GOT3 (cell line): Measurements from ENCODE around the gene AOPEP.
"Not testable (repeated sequence)": the region's sequence is repeated elsewhere in the genome, so short reads cannot be mapped to it uniquely, and the experiment has no call there.

ENCODE experiments used
- DNase-seq: peaks from one replicate; lab custom pipeline; 2025; ENCODE audit warnings: mixed read lengths; lab: John Stamatoyannopoulos, UW

Gene AOPEP

DNA sequence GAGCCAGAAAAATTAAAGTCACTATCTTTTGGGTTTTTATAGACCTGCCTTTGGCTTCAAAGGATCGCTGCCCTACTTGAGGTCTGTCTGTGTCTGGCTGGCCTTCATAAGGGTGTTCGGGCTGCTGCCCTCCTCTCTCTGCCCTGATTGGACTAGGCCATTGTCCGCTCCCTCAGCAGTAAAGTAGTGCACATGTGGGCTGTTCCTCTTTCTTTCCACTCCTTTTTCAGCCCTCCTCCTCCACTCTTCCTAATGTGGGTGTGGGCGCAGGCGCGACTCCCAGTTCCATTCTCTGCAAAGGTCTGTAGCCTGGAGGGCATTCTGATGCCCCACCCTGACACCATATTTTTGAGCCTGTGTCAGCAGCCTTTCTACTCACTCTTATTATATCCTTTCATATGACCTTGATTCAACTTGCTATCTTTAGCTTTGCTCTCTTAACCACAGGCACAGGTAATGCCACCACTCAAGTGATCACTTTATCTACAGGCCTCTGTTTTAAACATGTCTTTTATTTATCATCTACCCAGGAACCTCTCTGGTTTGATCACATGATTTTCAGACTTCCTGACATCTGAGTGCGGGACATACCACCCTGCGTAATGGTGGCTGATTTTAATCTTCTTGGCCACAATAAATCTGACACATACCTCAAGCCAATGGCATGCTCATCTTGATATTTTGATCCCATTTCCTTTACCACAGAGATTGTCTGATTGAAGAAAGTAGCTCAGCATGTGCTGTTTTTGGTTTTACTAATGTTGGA, 144.5 kb downstream of the AOPEP start:
- no peak for DNase-seq

DNA sequence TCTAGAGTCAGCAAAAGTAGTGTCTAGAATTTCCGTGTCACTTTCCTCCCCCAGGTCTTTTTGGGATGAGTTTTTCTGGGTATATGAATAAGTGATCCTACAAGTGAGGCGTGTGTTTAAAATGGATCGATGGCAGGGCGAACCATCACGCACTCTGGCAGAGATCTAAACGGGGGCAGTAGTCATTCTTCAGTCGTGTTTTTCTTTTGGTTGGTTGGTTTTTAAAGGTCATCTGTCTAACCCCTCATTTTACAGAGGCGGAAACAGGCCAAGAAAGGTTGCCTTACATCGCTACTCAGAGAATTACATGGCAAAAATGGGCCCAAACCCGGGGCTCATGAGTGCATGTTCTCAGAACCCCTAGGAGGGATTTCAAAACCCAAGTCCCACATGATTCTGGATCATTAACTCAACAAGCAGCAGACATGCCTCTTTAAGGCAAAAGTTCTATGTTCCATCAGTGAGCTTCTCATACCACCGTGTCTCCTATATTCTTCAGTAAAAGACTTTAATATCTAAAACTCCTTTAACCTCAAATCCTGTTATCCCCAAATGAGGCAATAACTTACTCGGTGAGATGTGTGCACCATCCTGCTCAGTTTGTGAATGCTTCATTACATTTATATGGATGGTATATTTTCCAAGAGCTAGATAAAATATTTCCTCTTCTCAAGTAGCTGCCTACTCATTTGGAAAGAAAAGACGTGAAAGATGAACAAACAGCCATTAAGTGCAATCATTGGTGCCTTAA, 145.8 kb downstream of the AOPEP start:
- no peak for DNase-seq

DNA sequence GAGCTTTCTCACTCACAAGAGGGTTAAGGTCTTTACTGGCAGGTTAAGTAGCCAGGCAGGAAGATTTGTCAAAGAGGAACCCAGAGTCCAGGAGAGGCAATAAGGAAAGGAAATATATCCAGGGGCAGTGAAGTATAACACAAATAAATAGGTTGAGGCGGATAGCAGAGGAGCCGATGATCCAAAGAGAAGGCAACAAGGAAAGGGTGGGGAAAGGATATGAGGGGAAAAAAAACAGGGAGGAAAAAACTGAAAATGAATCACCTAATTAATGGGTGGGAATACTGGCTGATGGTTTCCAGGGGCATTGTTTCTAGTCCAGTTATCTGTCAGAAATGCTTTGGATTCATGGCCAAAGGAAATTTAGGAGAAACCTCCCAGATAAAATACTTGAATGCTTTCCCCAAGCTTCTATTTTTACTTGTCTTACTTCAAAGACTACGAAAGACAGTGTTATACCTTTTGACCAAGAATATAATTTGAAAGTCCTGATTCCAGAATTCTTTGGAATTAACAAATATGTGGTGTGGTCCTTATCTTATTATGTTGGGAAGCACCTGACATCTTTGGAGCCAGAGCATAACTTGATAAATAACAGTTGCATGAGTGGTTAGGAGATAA, 146.5 kb downstream of the AOPEP start:
- DNase-seq, result no peak

DNA sequence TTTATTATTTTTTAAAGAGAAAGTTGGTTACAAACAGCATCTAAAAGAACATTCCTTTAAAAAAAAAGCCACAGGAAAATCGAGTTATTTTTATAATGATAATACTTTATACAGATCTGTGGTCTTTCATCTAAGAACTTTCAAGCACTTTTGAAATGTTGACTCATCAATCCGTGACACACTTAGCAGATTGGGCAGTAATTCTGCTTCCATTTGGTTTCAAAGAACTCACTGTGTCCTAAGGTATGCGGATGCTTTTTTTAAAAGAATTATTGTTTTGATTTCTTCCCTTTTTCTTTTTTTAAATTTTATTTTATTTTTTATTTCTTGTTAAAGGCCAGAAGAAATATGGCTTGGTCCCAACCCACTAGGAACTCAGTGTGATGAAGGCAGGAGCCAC, 147.8 kb downstream of the AOPEP start:
- DNase-seq, result no peak

DNA sequence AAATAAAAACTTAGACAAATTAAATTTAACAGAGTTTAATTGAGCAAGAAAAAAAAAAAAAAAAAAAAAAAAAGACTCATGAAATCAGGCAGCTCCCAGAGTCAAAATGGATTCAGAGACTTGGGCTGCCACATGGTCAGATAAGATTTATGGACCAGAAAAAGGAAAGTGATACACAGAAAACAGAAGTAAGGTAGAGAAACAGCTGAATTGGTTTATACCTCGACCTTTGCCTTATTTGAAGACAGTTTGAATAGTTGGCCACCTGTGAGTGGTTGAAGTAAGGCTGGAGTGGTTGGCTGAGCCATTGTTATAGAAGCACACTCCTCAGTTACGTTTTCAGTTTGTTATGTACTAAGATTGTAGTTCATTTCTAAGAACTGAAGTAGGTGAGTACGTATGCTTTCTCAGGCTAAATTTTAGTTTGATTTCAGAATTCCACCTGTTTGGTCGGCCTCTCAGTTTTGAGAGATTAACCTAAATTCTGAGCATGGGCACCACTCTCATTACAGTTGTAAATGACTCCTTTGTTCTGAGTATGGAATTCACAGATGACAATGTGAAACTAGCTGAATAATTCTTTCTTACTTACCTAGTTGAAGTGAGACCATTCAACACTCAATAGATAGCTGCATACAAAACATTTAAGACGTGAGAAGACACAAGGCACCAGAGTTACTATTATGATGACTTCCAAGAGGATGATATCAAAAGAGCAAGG, 149.0 kb downstream of the AOPEP start:
- DNase-seq, result no peak

DNA sequence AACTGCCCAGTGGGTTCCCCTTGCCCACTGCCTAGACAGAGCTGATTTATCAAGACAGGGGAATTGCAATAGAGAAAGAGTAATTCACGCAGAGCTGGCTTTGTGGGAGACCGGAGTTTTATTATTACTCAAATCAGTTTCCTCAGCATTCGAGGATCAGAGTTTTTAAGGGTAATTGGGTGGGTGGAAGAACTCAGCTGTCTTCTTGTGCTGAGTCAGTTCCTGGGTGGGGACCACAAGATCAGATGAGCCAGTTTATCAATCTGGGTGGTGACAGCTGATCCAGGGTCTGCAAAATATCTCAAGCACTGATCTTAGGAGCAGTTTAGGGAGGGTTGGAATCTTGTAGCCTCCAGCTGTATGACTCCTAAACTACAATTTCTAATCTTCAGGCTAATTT, 152.3 kb downstream of the AOPEP start:
- DNase-seq, result not testable (repeated sequence)

DNA sequence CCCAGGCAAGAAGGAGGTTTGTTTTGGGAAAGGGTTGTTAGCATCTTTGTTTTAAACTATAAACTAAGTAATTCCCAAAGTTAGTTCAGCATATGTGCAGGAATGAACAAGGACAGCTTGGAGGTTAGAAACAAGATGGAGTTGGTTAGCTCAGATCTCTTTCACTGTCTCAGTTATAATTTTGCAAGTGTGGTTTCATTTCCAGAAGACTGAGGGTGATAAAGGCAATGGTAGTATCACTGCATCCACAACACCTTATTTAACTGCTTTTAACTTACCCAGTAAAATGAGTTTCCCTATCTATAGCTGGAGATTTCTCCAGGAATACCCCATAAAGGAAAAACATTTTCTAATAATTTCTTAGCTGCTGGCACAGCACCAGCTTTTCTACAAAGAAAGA, 152.7 kb downstream of the AOPEP start:
- no peak for DNase-seq

DNA sequence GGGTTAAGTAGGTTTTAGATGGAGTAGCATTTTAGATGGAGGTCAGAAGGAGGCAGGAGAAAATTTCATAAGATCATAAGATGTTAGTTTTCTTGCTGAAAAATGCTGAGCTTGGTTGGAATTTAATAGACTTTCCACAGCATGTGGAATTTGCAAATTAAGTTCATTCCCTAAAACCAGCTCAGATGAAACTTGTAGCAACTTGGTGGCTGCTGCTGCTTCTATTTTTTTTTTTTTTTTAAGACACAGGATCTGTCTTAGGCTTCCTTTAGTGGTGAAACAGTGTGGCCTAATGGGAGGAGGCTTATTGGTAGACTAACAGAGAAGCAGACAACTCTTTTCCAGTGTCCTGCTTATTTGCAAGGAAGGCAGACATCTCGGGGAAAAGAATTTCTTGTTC, 154.5 kb downstream of the AOPEP start:
- DNase-seq, result no peak

DNA sequence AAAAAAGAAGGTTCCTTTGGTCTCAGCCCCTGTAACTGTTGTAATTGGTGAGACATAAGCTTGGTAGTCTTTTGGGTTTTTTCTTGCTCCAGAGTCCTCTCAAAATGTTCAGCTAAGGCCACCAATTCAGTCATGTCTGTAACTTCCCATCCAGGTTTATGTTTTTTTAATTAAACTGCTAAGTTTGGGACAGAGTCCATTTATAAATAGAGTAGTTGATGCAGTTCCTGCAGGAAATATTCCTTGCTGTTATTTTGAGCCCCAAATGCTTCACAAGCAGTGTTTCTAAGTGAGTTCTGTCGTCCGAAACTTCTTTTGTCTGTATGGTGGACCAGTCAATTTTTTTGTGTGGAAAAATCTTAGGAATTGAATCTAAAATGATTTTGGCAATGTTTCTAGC, 155.0 kb downstream of the AOPEP start:
- no peak for DNase-seq

DNA sequence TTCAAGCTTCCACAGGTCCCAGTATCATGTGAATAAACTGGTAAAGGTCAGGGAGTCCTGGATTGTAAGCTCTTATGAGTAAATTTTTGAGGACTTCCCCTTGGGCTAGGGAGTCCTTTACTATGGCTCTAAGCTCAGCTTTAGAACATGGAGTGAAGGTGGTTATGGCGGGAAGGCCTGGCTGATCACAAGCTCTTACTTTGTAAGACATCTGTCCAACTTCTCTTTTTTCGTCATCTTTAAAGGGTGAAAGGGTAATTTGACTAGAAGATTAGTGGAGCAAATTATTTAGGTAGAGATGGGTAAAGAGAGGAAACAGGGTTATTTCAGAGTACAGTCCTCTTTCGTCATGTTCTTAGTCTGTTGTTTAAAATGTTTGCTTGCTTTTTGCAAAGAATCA, 155.4 kb downstream of the AOPEP start:
- DNase-seq, result no peak

DNA sequence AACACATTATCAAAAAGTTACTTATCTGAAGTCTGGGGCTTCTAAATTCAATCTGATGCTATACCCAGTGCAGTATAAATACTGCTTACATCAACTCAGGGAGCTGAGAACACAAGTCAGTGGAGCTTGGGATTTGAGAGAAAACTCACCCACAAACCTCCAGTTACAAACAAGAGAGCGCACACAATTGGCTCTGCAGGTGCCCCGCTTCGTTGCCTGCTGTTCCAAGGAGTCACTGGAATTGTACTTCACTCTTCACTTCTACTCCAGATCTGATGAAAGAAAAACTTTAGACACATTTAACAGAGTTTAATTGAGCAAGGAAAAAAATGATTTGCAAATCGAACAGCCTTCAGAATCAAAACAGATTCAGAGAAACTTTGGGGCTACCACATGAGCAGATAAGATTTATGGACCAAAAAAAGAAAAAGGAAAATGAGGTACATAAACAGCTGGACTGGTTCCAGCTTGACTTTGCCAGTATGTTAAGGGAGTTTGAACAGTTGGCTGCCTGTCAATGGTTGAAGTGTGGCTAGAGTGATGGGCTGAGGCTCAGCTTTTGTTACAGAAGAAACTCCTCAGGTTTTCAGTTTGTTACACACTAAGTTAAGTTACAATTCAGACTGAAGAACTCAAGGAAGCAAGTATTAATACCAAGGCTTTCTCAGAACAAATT, 156.6 kb downstream of the AOPEP start:
- DNase-seq, result no peak

DNA sequence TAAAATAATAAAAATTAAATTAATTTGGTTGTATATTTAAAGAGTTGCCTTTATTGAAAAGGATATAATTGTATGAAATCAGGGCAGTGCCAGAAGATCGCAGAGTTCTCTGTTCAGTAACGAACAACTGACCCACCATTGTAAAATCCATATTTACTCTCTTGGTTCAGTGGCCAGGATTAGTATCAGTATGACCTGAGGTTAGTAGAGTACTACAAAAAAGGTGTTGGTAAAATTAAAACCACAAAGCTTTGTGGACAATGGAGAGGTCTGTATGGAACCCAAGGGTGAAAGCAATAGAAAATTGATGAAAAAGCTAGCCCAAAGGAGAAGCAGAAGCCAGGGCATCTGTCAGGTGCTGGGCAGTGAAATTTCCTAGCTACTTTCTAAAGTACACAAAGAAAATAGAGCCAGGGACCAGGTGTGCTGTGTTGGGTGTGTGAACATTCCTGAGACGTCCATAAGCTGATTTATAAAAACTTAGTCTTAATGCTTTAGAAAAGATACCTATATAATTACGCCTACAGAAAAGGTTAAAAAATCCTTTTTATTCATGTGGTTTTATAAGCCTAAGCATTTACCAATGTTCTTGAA, 159.5 kb downstream of the AOPEP start:
- no peak for DNase-seq

DNA sequence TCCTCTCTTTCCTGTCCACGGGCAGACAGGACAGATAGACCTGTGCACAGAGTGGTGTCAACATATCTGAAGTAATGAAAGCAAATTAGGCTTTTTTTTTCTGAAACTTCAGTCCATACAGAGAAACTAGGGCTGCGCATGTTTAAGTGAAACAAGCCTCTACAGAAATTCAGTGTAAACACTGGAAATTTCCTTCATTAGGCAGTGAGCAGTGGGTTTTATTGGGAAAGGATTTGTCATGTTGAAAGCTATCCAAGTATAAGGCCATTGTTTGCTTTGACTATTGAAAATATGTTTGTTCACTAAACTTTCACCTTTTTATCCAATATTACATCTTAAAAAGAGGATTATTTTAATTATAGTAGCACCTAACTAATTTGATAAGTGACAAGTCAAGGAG, 161.2 kb downstream of the AOPEP start:
- DNase-seq, result no peak

DNA sequence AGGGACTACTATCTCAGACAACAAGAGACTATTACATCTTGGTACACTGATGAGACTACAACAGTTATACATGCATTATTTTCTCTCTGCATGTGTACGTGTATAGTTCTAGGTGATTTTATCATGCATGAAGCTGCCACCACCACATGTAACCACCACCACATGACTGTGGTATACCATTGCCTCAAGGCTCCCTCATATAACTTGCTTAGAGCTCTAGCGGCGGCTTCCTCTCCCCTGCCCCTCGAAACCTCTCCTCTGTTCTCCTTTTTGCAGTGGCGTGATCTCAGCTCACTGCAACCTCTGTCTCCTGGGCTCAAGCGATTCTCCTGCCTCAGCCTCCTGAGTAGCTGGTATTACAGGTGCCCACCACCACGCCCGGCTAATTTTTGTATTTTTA, 162.3 kb downstream of the AOPEP start:
- DNase-seq, result no peak

DNA sequence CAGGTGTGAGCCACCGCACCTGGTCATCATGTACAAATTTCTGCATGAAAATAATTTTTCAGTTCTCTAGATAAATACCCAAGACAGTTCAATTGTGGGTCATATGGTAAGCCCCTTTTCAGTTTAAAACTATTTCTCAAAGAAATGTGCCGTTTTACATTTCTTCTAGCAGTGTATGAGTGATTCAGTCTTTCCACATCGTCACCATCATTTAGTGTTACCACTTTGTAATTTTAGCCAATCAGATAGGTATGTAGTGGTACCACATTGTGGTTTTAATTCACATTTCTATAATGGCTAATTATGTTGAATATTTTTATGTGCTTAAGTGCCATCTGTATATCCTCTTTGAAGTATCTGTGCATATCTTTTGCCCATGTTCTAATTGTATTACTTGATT, 163.1 kb downstream of the AOPEP start:
- DNase-seq, result no peak

DNA sequence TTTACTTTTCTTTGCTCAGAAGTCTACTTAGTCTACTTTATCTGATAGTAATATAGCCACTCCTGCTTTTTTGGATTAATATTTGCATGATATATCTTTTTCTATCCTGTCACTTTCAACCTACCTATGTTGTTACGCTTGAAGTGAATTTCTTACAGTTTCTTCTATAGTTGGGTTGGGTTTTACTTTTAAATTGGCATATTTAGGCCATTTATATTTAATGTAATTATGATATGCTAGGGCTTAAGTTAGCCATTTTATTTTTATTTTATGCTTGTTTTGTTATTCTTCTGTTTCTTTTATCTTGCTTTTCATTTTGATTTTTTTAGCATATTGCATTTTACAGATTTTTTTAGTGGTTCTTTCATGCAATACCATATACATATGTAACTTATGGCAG, 164.7 kb downstream of the AOPEP start:
- DNase-seq, result no peak

DNA sequence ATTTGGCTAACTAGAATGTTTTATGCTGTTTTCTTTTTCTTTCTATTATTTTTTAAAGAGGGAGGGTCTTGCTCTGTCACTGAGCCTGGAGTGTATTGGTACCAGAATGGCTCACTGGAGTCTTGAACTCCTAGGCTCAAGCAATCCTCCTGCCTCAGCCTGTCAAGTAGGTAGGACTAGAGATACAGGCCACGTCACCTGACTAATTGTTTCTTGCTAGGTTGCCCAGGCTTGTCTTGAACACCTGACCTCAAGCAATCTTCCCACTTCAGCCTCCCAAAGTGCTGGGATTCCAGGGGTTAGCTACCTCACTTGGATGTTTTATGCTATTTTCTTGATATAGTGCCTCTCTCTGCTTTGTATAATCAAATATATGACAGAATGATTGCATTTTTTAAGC, 166.2 kb downstream of the AOPEP start:
- DNase-seq, result no peak

DNA sequence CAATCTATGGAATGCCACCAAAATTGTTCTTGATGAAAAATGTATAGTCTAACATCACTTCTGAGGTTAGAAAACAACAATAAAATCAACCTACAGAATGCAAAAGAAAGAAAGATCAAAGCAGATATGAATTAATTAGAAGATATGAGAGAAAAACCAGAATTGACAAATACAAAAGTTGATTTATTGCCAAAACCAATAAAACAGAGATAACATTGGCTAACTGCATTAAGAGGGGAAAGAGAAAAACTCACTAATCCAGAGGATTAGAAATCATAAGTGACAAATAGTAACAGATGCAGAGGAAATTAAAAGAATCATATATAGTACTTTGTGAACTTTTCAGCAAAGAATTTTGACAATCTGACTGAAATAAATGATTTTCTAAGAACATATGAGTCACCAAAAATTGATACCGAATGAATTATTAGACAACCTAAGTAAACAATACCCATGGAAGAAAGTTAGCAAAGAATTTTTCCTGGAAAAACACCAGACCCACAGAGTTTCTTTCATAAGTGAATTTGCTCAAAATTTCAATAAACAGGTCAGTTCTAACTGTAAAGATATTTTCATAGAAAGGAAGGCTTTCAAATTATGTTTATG, 167.7 kb downstream of the AOPEP start:
- DNase-seq, result no peak

DNA sequence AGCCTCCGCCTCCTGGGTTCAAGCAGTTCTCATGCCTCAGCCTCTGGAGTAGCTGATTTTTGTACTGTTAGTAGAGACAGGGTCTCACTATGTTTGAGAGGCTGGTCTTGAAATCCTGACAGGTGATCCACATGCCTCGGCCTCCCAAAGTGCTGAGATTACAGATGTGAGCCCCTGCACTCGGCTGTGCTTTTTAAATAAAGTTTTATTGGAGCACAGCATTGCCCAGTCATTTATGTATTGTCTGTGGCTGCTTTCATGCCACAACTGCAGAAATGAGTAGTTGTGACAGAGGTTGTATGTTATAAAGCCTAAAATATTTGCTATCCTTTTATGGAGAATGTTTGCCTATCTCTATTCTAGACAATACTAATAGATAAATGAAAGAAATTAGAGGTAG, 169.2 kb downstream of the AOPEP start:
- DNase-seq, result no peak

DNA sequence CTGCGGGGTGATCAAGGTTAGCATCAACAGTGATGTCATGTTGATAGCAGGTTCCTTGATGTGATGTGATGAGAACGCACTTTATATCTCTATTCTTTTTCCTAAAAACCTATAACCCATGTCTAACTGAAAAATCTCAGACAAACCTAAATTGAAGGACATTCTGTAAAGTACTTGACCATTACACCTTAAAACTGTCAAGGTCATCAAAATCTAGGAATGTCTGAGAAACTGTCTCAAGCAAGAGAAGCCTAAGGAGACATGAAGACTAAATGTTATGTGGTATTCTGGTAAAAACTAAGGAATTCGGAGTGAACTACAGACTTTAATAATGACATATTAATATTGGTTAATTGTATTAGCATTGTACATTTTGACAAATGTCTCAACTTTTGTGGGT, 170.0 kb downstream of the AOPEP start:
- no peak for DNase-seq
